ENCODE measurements around the gene PNPLA3.

Gene PNPLA3

DNA sequence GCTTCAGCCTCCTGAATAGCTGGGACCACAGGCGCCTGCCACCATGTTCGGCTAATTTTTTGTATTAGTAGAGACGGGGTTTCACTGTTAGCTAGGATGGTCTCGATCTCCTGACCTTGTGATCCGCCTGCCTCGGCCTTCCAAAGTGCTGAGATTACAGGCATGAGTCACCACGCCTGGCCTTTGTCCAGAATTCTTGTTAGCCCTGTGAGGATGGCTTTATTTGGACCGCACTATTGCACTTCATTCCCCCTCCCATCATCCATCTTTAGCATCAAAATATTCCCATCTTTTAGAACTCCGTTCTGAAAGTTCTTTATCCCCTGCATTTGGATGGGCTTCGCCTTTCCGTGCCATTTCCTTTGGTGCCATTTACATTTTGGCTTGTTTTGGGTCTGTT is 34.3 kb downstream of the PNPLA3 start:
- no peak for DNase-seq (ENCODE audit: extremely low read depth in 1 of 2, low read depth in 1 of 2)

DNA sequence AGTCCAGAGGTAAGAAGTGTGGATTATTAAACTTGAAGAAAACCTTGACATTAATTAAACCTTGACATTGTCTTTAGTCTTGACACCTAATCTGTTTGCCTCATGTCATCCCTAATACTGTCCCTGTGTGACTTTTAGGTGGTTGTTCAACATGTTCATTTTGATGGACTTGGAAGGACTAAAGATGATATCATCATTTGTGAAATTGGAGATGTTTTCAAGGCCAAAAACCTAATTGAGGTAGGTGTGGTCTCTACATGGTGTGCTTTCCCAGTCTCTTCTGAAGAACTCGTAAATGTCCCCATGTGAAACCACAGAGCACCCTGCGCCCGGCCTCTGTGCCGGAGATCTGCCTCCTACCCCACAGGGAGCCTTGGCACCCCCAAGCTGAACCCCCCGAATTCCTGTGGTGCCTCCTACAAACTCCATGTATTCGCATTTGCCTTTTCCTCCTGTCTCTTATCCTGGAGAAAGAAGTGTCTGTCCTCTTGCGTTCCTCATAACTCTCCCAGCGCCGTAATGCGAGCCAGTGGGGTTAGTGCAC is 40.8 kb downstream of the PNPLA3 start:
- no peak for DNase-seq (ENCODE audit: extremely low read depth in 1 of 2, low read depth in 1 of 2)

DNA sequence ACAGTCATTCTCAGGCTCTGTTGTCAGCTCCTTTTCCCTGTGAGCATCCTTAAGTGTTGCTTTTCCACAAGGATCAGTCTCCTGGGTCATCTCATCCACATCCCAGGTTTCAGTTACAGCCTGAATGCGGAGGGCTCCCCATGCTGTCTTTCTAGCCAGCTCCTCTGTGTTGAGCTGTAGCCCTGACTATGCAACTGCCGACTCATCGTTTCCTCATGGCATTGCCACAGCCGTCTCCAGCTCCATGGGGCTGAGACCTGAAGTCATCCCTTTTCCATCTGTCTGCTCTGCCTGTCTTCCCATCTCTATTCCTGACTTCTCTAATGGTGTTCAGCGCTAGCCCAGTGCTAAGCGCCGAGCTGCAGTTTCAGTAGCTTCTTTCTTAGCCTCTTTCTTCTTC is 43.5 kb downstream of the PNPLA3 start:
- DNase-seq (ENCODE audit: extremely low read depth in 1 of 2, low read depth in 1 of 2): no peak

DNA sequence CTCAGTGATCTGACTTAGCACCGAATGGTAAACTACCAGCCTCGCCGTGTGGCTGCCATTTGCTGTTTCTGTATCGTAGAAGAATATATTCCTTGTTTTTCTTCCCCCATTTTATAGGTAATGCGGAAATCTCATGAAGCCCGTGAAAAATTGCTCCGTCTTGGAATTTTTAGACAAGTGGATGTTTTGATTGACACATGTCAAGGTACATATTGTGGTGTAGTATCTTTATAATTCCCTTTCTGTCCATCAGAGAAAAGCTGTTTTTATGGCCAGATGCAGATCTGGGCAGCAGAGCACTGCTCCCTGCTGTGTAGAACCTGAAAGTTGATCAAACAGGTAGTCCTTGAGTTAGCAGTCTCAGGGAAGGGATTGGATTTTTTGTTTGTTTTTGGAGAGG is 45.0 kb downstream of the PNPLA3 start:
- DNase-seq (ENCODE audit: extremely low read depth in 1 of 2, low read depth in 1 of 2): no peak

DNA sequence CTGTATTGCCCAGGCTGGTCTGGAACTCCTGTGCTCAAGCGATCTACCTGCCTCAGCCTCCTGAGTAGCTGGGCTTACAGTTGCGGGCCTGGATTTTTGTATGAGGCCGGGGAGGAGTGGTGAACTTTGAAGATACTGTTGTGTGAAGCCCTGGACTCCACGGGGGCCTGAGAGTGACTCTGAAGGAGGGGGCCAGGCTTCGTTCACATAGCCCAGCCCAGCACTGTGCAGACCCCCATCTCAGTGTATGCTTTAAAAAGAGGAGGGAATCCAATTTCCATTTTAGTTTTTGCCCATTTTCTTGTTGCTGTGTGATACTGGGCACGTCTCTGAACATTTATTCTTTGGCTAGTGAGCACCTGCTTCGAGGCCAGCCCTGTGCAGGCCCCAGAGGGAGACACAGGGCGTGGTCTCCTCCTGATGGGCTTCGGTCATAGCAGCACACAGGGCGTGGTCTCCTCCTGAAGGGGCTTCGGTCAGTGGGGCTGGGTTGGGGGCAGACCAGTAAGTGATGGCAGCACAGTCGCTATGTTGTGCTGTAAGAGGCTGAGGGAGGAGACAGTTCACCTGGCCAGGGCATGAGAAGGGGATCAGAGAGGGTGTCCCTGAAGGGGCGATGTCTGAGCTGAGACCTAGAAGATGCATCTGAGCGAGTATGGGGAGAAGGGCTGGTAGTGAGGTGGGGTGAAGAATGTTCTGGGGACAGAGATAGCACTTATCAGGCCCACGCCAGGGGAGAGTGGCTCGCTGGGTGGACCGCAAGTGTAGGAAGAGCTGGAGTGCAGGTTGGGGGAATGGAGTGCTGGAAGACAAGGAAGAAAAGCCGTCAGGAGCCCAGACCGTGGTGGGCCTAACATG is 45.6 kb downstream of the PNPLA3 start:
- no peak for DNase-seq (ENCODE audit: extremely low read depth in 1 of 2, low read depth in 1 of 2)

DNA sequence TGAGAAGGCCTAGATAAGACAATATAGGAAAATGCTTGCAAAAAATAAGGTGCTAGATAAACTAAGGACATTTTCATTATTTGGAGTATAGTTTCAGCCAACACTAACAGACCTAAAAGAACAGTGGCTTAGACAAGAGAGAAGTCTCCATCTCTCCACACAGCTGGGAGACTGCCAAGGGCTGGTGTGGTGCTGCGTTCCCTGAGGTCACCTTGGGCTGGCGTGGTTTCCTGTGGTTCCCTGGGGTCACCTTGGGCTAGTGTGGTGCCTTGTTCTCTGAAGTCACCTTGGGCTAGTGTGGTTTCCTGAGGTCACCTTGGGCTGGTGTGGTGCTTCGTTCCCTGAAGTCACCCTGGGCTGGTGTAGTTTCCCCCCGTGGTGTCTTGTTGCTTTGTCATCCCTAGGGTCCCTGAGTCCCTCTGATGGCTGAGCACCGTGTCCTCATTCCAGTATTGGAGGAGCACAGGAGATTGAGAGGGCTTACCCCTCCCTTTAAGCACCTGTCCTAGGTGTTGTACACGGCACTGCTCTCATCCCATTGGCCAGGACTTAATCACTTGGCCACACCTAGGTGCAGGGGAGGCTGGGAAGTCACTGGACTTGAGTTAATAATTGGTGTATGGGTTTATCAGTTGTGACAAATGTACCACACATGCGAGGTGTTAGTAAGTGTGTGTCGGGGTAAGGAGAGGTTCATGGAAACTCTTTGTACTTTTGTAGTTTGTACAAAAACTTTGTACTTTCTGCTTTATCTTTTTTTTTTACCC is 46.6 kb downstream of the PNPLA3 start:
- no peak for DNase-seq (ENCODE audit: extremely low read depth in 1 of 2, low read depth in 1 of 2)

DNA sequence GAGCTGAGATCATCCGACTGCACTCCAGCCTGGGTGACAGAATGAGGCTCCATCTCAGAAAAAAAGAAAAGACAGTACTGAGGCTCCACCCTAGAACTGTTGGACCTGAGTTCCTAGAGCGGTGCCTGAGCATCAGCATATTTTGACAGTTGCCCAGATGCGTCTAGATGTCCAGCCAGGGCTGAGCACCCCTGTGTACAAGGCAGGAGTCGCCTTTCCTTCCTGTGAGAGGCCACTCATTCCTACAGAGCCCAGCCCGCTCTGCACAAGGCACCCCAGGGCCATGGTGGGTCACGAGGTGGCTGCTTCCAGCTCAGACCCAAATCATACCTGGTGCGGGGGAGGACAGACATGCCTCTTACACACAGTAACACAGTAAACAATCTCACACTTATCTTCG is 47.5 kb downstream of the PNPLA3 start:
- DNase-seq (ENCODE audit: extremely low read depth in 1 of 2, low read depth in 1 of 2): no peak

DNA sequence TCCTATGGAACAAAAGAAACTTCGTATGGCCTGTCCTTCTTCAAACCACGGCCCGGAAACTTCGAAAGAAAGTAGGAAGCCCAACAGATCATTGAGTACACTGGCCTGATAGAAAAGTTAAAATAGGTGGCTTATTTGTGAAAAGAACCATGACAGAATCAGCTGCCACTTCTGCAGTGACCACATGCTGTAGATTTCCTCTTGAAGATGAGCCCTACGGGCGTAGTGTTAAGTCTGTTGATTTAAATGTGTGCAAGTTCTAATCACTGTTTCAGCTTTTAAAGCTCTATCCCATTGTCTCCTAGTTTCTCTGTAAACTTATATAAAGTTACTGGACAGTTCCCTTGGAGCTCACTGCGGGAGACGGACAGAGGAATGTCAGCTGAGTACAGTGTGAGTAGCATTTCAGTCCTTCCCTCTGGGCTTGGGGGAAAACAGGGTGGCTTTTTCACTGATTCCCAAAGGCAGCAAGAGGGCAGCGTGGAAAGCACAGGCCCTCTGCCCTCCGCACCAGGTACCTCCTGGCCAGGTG is 49.4 kb downstream of the PNPLA3 start:
- DNase-seq (ENCODE audit: extremely low read depth in 1 of 2, low read depth in 1 of 2): no peak

DNA sequence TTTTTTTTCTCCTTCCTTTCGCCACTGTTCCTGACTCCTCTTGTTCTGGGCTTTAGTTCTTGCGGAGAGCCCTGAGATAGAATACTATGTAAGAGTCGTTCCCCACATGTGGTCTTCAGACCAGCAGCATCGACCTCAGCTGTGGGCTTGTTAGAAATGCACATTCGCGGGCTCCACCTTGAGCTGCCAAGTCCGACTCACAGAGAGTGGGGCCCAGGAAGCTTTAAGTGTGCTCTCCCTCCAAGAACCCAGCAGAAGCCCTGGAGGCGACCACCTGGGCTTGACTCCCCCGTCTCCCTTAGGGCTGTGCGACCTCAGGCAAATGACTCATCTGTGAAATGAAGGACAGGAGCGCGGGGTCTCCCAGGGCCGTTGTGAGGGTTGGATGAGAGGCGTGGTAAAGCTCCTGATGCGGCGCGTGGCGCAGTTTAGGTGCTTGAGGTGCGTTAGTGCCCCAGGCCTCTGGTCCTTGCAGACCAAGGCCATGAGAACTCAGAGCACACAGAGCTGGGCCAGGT is 50.5 kb downstream of the PNPLA3 start:
- no peak for DNase-seq (ENCODE audit: extremely low read depth in 1 of 2, low read depth in 1 of 2)

DNA sequence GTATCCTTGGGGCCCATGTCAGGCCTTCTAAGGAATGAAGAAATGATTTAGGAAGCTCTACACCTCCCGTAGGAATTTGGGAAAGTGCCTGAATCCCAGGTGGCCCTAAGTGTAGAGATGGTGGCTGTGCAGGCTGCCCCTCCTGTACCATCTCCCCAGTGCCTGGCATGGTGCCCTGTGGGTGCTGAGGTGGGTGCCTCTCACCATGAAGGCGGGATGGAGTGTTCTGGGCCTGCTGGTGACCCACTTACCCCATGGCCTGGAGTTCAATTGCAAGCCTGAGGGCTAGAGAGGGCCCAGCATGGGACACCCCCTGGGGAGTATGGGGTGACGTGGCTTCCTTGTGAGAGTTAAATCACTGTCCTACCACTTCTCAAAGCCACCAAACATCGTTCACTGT is 51.4 kb downstream of the PNPLA3 start:
- no peak for DNase-seq (ENCODE audit: extremely low read depth in 1 of 2, low read depth in 1 of 2)

DNA sequence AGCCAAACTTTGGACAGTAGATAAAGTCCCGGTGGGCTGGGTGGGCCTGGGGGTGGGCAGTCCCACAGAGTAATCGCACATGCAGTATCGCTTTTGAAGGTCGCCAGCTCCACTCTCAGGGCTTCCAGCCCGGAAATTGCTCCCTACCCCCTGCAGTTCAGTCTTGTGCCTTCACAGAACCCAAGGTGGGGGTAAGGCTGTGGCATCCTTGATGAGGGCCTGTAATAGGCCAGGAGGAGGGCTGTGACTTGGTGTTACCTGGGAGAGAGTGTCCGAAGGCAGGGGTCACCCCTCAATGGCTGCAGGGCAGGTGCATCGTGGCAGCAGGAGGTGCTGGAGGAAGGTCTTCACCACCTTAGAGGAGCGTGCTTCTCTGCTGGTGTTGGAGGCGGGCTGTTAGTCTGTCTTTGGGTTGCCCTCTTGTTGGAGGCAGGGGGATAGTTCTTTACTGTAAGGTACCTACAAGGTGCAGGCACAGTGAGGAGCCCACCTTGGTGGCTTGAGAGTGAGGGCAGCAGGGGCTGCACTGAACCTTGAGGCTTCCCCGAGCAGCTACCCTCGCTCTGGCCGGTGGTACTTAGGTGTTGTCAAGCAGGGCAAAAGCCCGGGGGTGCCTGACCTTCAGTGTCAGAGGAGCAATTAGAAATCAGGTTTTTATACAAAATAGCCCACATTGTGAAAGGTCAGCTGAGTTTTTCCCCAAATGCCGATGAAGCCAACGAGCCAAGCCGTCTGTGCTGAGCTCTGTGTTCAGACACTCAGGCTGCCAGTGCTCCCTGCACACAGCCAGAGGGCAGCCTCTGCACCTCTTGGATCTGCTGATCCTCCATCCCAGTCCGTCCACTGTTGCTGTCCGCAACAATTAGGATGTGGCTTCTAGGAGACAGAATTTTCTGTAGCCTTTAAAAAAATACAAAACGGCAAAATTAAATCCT is 53.5 kb downstream of the PNPLA3 start:
- no peak for DNase-seq (ENCODE audit: extremely low read depth in 1 of 2, low read depth in 1 of 2)

DNA sequence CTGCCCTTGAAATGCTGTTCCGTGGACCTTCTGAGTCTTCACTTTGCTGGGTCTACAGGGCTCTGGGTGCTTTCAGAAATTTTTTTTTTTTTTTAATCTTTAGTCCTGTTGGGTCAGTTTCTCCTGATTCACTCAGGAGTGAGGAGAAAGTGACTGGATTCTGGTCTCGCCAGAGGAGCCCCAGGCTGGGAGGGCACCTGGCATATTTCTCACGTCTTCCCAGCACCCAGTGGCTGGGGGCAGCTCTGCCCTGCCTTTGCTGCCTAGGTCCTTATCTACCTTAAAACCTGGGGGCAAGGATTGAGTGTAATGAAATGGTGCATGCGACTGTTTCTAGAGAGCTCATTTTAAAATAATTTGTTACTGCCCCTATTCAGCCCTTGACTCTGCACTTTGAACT is 55.0 kb downstream of the PNPLA3 start:
- no peak for DNase-seq (ENCODE audit: extremely low read depth in 1 of 2, low read depth in 1 of 2)

DNA sequence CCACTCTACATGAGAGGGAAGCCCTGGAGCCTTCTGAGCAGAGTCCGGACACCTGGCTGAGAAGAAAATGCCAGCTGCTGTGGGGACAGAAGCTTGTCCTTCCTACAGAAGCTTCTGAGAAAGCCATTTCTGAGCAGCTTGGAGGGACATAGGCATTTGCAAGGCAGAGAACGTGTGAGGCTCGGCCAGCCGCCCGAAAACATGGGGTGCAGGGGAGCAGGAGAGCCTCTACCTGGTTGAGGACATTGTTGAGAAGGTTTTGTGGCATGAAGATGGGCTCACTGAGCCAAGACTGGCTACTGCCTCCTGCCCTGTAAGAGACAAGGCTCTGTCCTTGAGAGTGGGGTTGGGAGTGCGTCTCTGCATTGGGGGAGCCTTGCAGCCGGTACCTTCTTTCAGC is 57.0 kb downstream of the PNPLA3 start:
- DNase-seq (ENCODE audit: extremely low read depth in 1 of 2, low read depth in 1 of 2): no peak

DNA sequence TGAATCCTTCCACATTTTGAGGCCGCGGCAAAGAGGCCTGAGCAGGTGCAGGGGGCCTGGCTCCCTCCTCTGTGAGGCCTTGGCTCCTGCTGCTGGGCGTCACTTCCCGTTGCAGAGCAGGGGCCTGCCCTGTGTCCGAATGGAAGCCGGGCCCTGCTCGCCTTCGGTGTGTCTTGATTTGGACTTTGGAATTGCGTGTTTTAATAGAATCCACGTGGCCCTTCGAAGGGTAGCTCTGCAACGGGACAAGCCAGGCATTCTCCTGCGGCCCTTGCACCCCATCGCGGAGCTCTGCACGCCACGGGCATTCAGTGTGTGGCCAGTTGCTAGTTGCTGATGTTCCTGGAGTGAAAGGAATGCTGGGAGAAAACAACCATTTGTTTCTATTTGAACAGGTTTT is 57.4 kb downstream of the PNPLA3 start:
- DNase-seq (ENCODE audit: extremely low read depth in 1 of 2, low read depth in 1 of 2): no peak

DNA sequence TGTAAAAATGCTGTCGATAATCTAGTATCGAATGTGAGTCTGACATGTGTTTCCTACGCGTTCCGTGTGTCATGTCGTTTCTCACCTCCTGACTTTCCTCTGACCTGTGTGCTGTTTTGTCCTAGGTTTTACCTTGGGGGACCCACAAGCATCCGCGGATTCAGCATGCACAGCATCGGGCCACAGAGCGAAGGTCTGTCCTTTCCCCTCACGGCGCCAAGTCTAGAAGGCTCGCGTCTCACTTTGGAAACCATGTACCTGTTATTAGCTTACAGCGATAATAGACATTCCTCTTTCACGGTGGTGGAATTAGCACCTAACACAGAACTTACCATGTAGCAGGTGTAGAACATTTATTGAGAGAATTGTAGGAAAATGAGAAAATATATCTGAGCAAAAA is 60.2 kb downstream of the PNPLA3 start:
- DNase-seq (ENCODE audit: extremely low read depth in 1 of 2, low read depth in 1 of 2): no peak

DNA sequence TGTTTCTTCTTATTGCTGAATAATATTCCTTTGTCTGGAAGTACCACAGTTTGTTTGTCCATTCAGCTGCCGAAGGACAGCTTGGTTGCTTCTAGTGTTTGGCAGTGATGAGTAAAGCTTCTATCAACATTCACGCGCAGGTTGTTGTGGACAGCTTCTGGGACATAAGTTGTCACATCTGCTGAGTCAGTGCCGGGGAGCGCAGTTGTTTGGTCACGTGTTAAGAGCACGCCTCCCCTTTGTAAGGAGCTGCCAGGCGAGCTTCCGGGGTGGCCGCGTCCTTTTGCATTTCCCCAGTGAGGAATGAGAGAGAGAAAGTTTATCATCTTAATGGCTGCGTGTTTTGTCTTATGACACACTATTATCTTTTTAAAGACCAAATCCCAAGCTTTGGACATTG is 61.9 kb downstream of the PNPLA3 start:
- DNase-seq (ENCODE audit: extremely low read depth in 1 of 2, low read depth in 1 of 2): no peak

DNA sequence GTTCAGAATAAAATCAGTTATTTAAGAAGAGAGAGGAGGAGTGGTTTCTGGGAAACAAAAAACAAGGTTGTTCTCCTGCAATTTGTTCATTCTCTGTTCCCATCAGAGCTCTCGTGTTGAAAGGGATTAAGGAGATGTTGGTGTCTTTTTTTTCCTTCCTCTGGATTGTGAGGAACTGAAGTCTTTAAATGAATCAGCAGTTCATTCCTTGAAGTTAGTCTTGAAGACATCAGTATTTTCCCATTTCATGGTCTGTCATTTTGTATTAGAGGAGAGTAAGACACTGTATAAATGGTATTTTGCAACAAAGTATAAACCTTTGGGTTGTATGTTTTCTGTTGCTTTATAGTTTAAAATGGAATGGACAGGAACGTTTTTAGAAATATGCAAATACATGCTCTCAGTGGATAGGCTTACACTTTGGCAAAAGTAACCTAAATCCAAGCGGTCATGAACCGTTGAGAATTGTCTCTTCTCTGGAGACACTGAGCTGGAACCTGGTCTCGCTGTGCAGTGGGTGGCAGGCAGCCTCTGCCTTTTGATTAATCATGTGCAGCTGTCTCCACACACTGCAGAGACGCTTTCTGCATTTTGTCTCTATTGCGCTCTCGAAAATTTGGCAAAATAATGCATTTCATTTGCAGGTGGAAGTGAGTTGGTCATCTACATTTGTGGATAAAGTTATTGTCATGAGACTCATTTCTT is 64.7 kb downstream of the PNPLA3 start:
- no peak for DNase-seq (ENCODE audit: extremely low read depth in 1 of 2, low read depth in 1 of 2)

DNA sequence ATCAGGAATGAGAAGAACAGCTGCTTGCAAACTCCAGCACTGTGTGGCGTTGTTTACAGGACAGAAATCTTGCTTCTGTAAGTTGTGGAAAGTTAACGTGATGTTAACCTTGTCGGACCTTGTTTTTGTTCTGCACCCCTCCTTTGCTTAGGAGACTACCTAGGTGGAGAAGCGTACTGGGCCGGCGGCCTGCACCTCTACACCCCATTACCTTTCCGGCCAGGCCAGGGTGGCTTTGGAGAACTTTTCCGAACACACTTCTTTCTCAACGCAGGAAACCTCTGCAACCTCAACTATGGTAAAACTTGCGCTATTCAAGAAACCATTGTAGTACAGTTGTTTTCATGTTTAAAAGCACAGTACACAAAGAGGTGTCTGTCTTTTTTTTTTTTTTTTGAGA is 65.4 kb downstream of the PNPLA3 start:
- no peak for DNase-seq (ENCODE audit: extremely low read depth in 1 of 2, low read depth in 1 of 2)

DNA sequence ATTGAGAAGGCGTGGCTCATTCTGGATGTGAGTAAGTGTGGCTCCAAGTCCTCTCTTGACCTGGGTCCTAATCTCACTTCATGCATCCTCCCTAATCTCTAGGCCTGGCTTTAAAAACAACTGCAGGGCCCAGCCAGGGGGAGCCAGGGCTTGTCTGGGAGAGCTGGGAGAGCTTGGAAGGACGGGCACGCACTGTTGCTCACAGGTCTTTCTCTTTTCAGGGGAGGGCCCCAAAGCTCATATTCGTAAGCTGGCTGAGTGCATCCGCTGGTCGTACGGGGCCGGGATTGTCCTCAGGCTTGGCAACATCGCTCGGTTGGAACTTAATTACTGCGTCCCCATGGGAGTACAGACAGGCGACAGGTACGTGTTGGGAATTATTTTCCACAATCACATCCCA is 66.4 kb downstream of the PNPLA3 start:
- DNase-seq (ENCODE audit: extremely low read depth in 1 of 2, low read depth in 1 of 2): no peak
